Neural cell (in vitro differentiated cells): ENCODE results near the gene SMARCA4. TPM values are rescaled to one million over a fixed set of nuclear protein-coding genes. Genes with fewer than 3 reads are reported as not detected.

ENCODE experiments used
- H2AFZ ChIP-seq: fragments of 200-600, 300-800 bp; sonication (generic), shearing (Covaris generic); 2 replicates; pipeline ENCODE4 v1.6.0; 2014; ENCODE audit warnings: low read depth, mild to moderate bottlenecking, antibody characterized with exemption, low read length, moderate library complexity
- H3F3A ChIP-seq: fragments of 200-600 bp; shearing (Covaris generic); 2 replicates; pipeline ENCODE4 v1.6.1; 2016; ENCODE audit warnings: mild to moderate bottlenecking, moderate library complexity, mixed read lengths, antibody characterized with exemption, low read length; ENCODE audit not compliant: insufficient read depth, poor library complexity, severe bottlenecking
- H3K27ac ChIP-seq: fragments of 200-600, 300-800 bp; sonication (generic), shearing (Covaris generic); 2 replicates; pipeline ENCODE4 v1.5.1; 2014; ENCODE audit warnings: mild to moderate bottlenecking, low read length, moderate library complexity
- H3K27me3 ChIP-seq: fragments of 300-800, 200-600 bp; sonication (generic), shearing (Covaris generic); 2 replicates; pipeline ENCODE4 v1.6.0; 2014; ENCODE audit warnings: mild to moderate bottlenecking, low read depth, low read length, moderate library complexity; ENCODE audit not compliant: insufficient read depth
- H3K36me3 ChIP-seq: fragments of 300-800, 200-600 bp; sonication (generic), shearing (Covaris generic); 2 replicates; pipeline ENCODE4 v1.5.1; 2014; ENCODE audit warnings: mild to moderate bottlenecking, antibody characterized with exemption, low read length, moderate library complexity; ENCODE audit not compliant: insufficient read depth
- H3K4me2 ChIP-seq: fragments of 300-800, 200-600 bp; sonication (generic), shearing (Covaris generic); 2 replicates; pipeline ENCODE4 v1.6.0; 2014; ENCODE audit warnings: mild to moderate bottlenecking, low read length
- H3K4me3 ChIP-seq: fragments of 300-800, 200-600 bp; sonication (generic), shearing (Covaris generic); 2 replicates; pipeline ENCODE4 v1.5.1; 2014; ENCODE audit warnings: mild to moderate bottlenecking, low read length, moderate library complexity
- H3K79me2 ChIP-seq: fragments of 200-600 bp; shearing (Covaris generic); replicated peaks from 2 replicates; pipeline ENCODE4 v1.6.0; 2014; ENCODE audit warnings: mild to moderate bottlenecking, low read length, moderate library complexity; ENCODE audit not compliant: insufficient read depth
- H3K9ac ChIP-seq: fragments of 300-800, 200-600 bp; sonication (generic), shearing (Covaris generic); 2 replicates; pipeline ENCODE4 v1.6.1; 2016; ENCODE audit warnings: mild to moderate bottlenecking, low read length, mixed read lengths
- H3K9me2 ChIP-seq: fragments of 200-600 bp; shearing (Covaris generic); 2 replicates; pipeline ENCODE4 v1.6.1; 2016; ENCODE audit warnings: mild to moderate bottlenecking, low read length, mixed read lengths; ENCODE audit not compliant: insufficient read depth
- H3K9me3 ChIP-seq: fragments of 200-600, 300-800 bp; sonication (generic), shearing (Covaris generic); 2 replicates; pipeline ENCODE4 v1.6.1; 2016; ENCODE audit warnings: mild to moderate bottlenecking, mixed run types, low read length, moderate library complexity, mixed read lengths
- H4K20me1 ChIP-seq: fragments of 200-600 bp; shearing (Covaris generic); 2 replicates; pipeline ENCODE4 v1.6.1; 2016; ENCODE audit warnings: mild to moderate bottlenecking, mixed run types; ENCODE audit not compliant: insufficient read depth
- CTCF ChIP-seq: fragments of 450-650 bp; IDR thresholded peaks from 2 replicates; pipeline ENCODE4 v1.5.1; 2014; ENCODE audit warnings: antibody characterized with exemption, mild to moderate bottlenecking, moderate library complexity; ENCODE audit not compliant: poor library complexity, severe bottlenecking
- EP300 ChIP-seq: fragments of 450-650 bp; conservative IDR thresholded peaks from 2 replicates; pipeline ENCODE4 v1.6.1; 2014; ENCODE audit warnings: antibody characterized with exemption, mild to moderate bottlenecking, moderate library complexity; ENCODE audit not compliant: poor library complexity, severe bottlenecking
- EZH2 ChIP-seq: fragments of 200-600, 300-800 bp; shearing (Covaris generic), sonication (generic); IDR thresholded peaks from 2 replicates; pipeline ENCODE4 v1.6.1; 2014; ENCODE audit warnings: antibody characterized with exemption, low read length, borderline replicate concordance, mild to moderate bottlenecking; ENCODE audit not compliant: insufficient read depth, poor library complexity, severe bottlenecking
- MXI1 ChIP-seq: fragments of 450-650 bp; conservative IDR thresholded peaks from 2 replicates; pipeline ENCODE4 v1.6.1; 2014; ENCODE audit warnings: antibody characterized with exemption, mild to moderate bottlenecking; ENCODE audit not compliant: poor library complexity, severe bottlenecking
- POLR2AphosphoS5 ChIP-seq: IDR thresholded peaks from 2 replicates; pipeline ENCODE4 v1.6.1; 2012
- RAD21 ChIP-seq: fragments of 450-650 bp; conservative IDR thresholded peaks from 2 replicates; pipeline ENCODE4 v1.6.1; 2014; ENCODE audit warnings: antibody characterized with exemption, mild to moderate bottlenecking, moderate library complexity
- REST ChIP-seq: IDR thresholded peaks from 2 replicates; pipeline ENCODE4 v1.6.1; 2012; ENCODE audit warnings: borderline replicate concordance
- SMC3 ChIP-seq: fragments of 450-650 bp; conservative IDR thresholded peaks from 2 replicates; pipeline ENCODE4 v1.6.1; 2014; ENCODE audit warnings: antibody characterized with exemption, mild to moderate bottlenecking, moderate library complexity; ENCODE audit not compliant: poor library complexity
- TAF1 ChIP-seq: IDR thresholded peaks from 2 replicates; pipeline ENCODE4 v1.6.1; 2012; ENCODE audit warnings: low read depth
- polyA plus RNA-seq: library from polyadenylated mRNA; depleted of rRNA; stranded (reverse); fragments of >200 nt; gene quantifications from 2 replicates; pipeline ENCODE4 v1.2.3, GENCODE V29; 2014

The SMARCA4 gene
- polyA plus RNA-seq, 1 donor from 2014 or later: 97.3 TPM

- H3K4me2 ChIP-seq: no peak overlapping the region
- no peaks in the 10 kb centered on the region for H4K20me1 ChIP-seq
- H3K9me2 ChIP-seq: no peaks in the 10 kb centered on the region
- no peak for TF ChIP-seq EZH2
- no peak for TF ChIP-seq TAF1
- TF ChIP-seq REST: no peak
- no peak for TF ChIP-seq RAD21
- TF ChIP-seq MXI1: no peak
- TF ChIP-seq SMC3: no peak
- no peak for TF ChIP-seq EP300
- TF ChIP-seq CTCF: no peak
- no peak for TF ChIP-seq POLR2AphosphoS5
- H3K36me3 ChIP-seq: peaks cover 6% of the 10 kb centered on the region
- no peak overlapping the region for H3K9ac ChIP-seq
- H3K27me3 ChIP-seq: no peaks in the 10 kb centered on the region
- no peaks in the 10 kb centered on the region for H3K9me3 ChIP-seq
- no peaks in the 10 kb centered on the region for H3F3A ChIP-seq
- no peak overlapping the region for H3K4me3 ChIP-seq
- no peaks in the 10 kb centered on the region for H3K79me2 ChIP-seq
- no peak overlapping the region for H2AFZ ChIP-seq
- no peak overlapping the region for H3K27ac ChIP-seq
Observed at GRCh38 chr19:11017275-11018035, 56.6 kb downstream of the SMARCA4 start.

- no peak overlapping the region for H3K9ac ChIP-seq
- no peaks in the 10 kb centered on the region for H3K79me2 ChIP-seq
- no peaks in the 10 kb centered on the region for H3K9me2 ChIP-seq
- no peak overlapping the region for H3K4me2 ChIP-seq
- H3K27me3 ChIP-seq: no peaks in the 10 kb centered on the region
- no peak overlapping the region for H3K27ac ChIP-seq
- H2AFZ ChIP-seq: no peak overlapping the region
- H3K9me3 ChIP-seq: no peaks in the 10 kb centered on the region
- H3K36me3 ChIP-seq: peaks cover 6% of the 10 kb centered on the region
- TF ChIP-seq CTCF (no peak), EZH2 (no peak)
- no peak overlapping the region for H3K4me3 ChIP-seq
- H3F3A ChIP-seq: no peaks in the 10 kb centered on the region
- no peaks in the 10 kb centered on the region for H4K20me1 ChIP-seq
Observed at GRCh38 chr19:11018179-11018578, 57.3 kb downstream of the SMARCA4 start.
